Activated CD8-positive, alpha-beta memory T cell treated with anti-CD3 and anti-CD28 coated beads for 24 hours (primary cell): ENCODE data around the gene MPHOSPH10.
"Not testable (repeated sequence)": the region's sequence is repeated elsewhere in the genome, so short reads cannot be mapped to it uniquely, and the experiment has no call there.

Source experiments
- DNase-seq: peaks from one replicate; pipeline ENCODE4 v3.0.0-alpha.2; 2020

The MPHOSPH10 gene

DNA sequence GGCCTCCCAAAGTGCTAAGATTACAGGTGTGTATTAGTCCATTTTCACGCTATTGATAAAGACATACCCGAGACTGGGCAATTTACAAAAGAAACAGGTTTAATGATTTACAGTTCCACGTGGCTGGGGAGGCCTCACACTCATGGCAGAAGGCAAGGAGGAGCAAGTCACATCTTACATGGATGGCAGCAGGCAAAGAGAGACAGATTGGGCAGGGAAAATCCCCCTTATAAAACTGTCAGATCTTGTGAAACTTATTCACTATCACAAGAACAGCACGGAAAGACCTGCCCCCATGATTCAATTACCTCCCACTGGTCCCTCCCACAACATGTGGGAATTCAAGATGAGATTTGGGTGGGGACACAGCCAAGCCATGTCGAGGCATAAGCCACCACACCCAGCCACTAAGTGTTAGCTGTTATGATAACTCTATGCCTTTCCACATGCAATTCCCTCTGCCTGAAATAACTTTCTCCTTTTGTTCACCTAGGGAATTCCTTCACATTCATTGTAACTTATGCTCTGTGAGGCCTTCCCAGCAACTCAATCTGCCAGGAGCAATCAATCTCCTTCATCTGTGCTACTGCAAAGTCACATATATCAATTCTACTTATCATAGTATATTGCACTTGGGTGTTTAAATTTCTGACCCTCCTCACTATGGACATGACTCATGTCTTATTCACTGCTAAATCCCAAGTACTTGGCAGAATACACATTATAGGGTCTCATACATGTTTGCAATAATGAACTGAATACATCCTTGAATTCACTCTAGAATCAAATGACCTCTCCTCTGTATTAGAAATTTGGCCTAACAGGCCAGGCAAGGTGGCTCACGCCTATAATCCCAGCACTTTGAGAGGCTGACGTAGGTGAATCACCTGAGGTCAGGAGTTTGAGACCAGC, 7.8 kb upstream of the MPHOSPH10 start:
- DNase-seq, result no peak

DNA sequence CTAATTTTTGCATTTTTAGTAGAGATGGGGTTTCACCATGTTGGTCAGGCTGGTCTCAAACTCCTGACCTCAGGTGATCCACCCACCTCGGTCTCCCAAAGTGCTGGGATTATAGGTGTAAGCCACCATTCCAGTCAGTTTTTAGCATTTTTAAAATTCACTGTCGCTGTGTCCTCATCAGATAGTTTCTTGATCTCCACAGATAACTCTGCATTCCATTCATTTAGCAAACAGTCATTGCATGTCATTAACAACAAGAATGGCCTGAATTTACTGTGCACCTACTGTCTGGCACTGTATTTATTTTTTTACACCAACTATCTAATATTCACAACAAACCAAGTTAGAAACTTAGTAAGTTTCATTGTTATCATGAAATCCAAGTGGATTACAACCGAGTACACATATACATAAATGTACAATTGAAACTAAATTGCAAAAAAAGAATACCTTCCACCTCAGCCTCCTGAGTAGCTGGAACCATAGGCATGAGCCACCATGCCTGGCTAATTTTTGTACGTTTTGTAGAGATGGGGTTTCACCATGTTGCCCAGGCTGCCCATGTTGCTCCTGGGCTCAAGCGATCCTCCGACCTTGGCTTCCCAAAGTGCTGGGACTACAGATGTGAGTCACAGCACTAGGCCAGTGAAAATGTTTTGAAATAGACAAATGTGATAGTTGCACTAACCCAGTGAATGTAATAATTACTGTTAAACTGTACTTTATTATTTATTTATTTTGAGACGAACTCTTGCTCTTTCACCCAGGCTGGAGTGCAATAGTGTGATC, 4.7 kb upstream of the MPHOSPH10 start:
- DNase-seq, result no peak

GRCh38 chr2:71126957-71127356, 3.5 kb upstream of the MPHOSPH10 start:
- DNase-seq, result no peak

DNA sequence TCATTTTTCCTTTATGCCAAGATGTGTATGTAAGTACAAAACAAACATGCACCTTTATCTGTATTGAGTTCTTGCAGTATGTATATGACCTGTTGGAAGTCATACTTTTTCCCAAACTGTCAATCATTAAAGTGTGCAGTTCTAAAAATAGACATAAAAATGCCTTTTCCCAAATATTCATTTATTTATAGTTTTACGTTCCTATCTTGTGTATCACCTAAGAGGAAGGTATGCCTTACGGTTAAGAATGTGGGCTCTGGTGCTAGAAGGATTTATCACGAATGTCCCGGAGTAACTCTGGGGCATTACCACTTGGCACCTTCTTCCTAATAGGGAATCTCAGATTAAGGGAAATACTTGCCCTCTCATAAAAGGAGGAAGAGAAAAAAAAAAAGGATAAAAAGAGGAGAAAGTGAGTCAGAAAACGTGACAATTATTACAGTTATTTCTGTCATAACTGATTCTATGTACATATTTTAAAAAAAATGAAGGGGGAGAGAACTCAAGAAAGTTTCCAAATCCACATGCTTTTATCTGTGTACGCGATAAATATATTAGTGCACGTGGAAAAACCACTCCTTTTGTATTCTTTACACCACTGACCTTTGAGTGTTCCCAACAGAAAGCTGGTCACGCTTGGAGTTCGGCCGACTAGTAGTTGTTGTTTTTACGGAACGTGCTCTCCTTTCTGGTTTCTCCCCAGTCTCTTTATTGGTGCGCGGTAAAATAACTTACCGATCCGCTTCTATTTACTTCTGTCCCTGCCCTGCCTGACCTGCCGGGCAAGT, 1.1 kb upstream of the MPHOSPH10 start:
- DNase-seq, result no peak

- no peak for DNase-seq
Measured at GRCh38 chr2:71129902-71130151, 607 bp upstream of the MPHOSPH10 start.

DNA sequence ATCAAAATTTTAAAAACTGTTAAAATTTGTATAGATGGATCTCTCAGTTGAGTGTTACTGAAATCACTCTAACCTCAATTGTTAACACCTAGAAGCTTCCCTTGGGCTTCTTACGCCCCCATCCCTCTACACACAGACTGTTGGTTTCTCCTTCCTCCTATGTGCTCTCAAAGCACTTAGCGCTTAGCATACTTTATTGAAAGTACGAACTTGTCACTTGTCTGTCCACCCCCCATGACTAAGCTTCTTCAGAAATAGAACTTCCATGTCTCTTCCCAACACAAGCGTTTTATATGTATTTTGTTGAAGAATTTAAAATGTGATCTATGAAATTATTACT, 441 bp downstream of the MPHOSPH10 start:
- DNase-seq, result no peak

- DNase-seq, result not testable (repeated sequence)
Measured at GRCh38 chr2:71131387-71132166, 1.1 kb downstream of the MPHOSPH10 start.

DNA sequence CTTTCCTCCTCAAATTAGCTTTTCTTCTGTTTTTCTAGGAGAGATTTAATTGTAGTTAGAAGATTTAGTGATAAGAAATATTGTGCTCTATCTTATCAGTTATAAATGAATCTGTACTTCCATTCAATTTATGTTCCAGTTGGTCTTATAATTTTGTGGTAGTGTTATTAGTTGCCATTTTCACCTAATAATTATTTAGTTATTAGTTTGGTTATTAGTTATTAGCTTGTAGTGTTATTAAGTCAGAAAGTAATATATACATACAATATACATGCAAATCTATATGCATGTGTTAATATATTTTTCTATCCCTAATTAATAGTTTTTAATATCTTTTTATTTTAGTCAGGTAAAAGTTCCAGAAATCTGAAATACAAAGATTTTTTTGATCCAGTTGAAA, 3.2 kb downstream of the MPHOSPH10 start:
- DNase-seq, result no peak

DNA sequence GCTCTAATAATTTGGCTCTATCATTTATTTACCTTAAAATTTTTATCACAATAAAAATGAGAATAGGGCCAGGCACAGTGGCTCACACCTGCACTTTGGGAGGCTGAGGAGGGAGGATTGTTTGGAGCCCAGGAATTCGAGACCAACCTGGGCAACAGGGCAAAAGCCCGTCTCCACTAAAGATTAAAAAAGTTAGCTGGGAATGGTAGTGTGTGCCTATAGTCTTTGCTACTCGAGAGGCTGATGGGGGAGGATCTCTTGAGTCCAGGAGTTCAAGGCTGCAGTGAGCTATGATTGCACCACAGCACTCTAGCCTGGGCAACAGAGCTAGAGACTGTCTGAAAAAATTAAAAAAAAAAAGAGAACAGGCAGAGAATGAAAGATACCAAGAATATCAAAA, 5.7 kb downstream of the MPHOSPH10 start:
- DNase-seq, result no peak

DNA sequence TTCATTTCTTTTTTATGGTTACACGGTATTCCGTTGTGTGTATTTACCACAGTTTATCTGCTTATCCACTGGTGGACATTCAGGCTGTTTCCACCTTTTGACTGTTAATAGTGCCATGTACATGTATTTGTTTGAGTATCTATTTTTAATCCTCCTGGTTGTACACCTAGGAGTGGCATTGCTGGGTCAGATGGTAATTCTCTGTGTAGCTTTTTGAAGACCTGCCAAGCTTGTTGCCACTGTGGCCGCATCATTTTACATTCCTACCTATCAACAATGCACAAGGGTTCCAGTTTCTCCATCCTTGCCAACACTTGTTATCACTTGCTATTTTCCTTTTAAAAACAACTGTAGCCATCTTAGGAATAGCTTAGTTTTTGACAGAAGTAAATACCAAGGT, 13.3 kb downstream of the MPHOSPH10 start:
- no peak for DNase-seq

DNA sequence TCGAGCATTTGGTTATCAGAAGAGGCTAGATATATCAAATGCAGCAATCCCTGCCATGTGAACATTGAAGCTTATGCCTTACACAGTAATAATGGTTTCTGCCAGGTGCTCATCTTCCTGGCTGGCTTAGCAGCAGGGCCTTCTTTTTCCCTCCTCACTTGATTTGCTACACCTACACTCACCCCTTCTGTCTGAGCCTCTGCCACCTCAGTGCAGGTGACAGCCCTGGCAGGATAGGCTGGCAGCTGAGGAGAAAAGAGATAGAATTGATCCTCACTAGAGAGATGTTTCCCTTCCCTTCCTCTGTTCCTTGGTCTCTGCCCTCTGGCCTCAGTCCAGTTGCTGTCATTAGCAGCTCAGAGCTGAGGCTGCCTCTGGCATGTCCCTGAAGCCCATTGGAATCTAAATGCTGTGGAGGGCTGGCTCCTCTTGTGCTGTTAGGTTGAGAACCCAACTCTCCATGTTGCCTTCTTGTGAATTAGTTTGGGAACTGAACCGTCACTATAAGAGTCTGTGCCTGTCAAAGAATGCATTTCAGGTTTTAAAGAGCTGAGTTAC, 18.2 kb downstream of the MPHOSPH10 start:
- DNase-seq, result no peak

DNA sequence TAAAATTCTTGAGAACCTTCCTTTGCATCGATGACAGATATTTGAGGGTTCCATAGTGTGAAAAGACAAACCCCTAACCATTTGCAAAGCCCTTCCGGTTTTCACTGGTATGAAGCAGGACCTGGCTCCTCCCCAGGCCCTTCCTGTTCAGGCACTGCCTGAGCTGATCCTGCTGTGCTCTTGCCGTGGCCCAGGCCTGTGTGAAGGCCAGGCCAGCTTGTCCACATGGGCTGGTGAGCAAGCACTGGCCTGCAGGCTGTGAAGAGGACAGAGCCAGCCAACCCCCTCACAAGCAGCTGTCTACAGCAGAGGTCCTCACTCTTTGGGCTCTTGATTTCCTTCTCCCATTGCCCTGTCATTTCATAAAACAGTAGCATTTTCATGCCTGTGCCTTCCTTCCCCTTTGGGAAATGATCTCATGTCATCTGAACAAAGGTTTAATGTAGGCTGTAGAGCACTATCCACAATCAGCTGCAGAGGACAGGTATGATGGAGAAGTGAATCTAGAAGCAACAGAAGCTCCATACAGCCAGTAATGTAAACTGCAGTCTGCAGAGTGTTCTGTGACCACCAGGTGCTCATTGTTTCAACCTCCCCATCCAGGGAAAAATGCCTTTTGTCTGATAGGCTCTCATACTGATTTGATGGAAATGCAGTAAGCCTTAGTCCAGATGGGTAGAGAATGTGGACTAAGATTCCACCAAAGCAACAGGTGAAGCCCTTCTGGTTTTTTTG, 19.8 kb downstream of the MPHOSPH10 start:
- DNase-seq, result no peak

DNA sequence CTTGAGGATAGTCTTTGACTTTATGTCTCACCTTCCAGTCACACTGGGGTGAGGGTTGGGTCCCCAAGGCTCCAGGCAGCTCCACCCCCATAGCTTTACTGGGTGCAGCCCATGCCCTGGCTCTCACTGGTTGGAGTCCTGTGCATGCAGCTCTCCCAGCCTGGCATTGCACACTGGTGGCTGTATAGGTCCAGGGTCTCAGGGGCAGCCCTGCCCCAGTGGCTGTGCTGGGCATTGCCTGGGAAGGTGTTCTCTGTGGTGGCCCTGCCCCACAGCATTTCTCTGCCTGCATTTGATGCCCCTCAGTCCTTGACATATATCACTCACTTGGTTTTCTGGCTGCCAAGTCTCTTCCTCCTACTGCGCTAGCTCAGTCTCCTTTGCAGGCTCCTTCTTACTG, 21.2 kb downstream of the MPHOSPH10 start:
- DNase-seq, result no peak

DNA sequence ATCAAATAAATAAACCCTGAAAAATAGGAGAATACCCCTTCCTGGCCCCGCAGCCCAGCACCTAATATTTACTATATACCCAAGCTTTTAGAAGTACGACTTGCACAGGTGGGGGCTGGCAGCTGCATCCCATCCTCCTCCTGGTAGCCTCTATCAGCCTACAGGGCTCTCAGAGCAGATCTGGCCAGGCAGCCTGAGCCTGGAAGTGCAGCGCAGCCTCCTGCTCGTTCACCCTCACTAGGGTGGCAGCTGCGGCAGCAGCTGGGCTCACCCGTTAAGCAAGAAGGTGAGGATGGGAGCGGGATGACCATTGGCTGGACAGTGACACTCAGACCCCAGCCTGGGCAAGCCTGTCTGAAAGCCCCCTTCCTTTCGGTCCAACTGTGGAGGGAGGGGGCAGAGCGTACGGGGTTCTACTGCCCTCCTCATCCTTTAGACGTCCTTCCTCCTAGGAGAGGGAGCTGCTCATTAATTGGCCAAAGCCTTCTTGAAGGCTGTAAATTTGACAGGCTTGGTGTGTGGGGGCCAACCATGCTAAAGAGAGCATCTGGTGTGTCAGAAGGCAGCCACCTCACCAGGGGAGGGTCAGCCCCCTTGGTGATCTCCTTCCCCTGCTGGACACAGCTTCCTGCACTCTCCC, 23.3 kb downstream of the MPHOSPH10 start:
- DNase-seq, result no peak

DNA sequence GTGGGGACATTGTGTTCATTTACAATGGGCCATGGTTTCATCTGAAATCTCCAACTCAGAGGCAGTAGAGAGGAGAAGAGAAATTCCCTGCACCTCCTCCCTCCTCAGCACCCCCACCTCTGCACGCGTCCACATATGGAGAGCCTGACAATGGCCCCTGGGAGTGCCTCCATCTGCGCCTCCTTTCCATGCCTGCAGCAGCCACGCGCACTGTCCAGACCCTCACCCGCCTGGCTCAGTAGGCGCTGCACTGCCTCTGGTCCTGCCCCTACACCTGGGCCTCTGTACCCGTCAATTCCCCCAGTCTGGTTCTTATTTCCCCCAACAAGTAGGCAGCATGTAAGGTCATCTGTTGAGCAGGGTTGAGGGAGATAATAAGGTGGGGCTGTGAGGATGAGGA, 23.8 kb downstream of the MPHOSPH10 start:
- no peak for DNase-seq

DNA sequence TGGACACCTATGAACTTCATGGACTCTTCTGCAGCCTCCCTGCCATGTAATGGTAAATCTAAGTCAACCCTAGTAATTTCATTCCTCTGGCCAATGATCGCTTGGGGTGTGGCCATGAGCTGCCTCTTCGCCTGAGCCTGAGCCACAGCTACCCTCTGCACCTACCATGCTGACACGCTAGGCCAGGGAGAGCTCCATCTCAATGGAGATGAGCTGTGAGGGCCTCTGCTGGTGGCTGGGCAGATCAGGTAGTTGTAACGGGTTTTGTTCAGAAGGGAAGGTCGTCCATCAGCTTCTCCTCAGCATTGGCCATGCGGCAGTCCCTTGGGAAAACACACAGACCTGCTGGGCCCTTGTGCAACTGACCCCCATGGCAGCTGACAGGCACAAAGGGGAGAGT, 24.4 kb downstream of the MPHOSPH10 start:
- DNase-seq, result no peak

GRCh38 chr2:71155846-71156245, 25.4 kb downstream of the MPHOSPH10 start:
- no peak for DNase-seq

GRCh38 chr2:71156573-71156972, 26.1 kb downstream of the MPHOSPH10 start:
- no peak for DNase-seq

DNA sequence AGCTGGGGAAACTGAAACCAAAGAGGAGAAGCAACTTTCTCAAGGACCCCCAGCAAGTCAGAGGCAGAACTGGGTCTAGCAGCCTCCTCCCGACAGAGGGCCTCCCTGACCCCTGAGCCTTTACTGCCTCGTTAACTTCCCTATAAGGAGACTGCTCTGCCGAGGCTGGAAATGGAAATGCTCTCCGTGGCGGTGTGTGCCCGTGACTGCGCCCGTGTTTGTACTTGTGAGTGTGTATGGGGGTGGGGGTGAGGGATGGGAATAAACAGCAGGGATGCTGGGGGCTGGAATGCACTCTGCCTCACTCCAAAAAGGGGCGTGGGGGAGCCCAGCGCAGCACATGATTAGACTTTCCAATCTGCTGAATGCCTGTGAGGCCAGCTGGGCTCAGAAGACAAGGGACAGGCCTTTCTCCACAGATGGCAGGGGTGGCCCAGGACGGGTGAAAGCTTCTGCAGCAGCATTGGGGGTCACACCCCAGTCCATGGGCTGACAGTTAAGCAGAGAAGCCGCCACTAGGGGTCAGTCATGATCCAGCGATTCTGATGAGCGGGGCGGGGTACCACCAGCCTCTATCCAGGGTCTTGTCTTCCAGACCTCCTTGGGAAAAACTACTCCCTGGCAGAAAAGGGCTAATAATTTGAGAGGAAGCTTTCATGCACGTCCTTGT, 26.8 kb downstream of the MPHOSPH10 start:
- DNase-seq, result peak; percentile 85

GRCh38 chr2:71166812-71167211, 36.4 kb downstream of the MPHOSPH10 start:
- DNase-seq, result no peak

GRCh38 chr2:71173096-71173495, 42.7 kb downstream of the MPHOSPH10 start:
- DNase-seq, result no peak
